GM18870 (cell line): ENCODE data around the gene PWWP2B.
"Not testable (repeated sequence)": the region's sequence is repeated elsewhere in the genome, so short reads cannot be mapped to it uniquely, and the experiment has no call there.

ENCODE experiments used
- ATAC-seq: cut with Tn5 transposase; IDR thresholded peaks from one replicate; pipeline ENCODE4 v1.9.1; 2021; ENCODE audit warnings: moderate library complexity; ENCODE audit not compliant: unreplicated experiment

Gene PWWP2B

DNA sequence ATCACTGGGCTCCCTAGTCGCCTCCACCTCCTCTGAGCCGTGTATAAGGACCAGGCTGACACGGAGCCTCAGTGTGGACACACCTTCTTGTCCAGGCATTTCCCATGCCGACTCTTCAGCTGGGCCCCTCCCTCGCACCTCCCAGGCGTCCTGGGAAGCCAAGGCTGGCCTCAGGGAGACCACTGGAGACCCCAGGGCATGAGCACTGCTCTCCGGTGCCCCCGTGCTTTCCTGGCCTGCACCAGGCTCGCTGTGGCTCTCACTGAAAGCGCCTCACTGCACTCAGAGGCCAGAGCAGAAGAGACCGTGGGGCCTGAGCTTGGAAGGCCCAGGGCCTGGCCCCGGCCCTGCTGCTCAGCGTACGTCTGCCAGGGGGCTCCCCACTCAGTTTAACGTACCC lies 33.6 kb upstream of the PWWP2B start:
- ATAC-seq = no peak

DNA sequence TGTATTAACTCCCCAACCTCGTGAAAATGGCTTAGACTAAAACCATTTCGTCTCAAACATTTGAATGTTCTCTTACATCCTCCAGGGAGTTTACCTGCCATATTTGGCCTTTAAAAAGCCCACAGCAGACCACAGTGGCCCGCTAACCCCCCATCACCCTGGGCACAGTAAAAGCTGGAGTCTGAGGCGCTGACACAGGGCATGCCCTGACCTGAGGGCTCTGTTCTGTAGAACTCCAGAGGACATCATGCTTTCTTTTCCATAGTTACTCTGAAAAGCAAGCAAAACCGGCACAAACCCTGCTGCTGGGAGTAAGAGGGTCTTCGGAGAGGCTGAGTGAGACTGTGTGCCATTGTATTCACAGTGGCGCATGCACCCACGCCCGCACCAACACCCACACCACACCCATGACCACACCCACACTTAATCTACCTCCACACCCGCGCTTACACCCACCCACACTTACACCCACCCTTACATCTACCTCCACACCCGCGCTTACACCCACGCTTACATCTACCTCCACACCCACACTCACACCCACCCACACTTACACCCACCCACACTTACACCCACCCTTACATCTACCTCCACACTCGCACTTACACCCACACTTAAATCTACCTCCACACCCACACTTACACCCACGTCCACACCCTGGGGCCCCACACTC lies 32.9 kb upstream of the PWWP2B start:
- ATAC-seq = no peak

DNA sequence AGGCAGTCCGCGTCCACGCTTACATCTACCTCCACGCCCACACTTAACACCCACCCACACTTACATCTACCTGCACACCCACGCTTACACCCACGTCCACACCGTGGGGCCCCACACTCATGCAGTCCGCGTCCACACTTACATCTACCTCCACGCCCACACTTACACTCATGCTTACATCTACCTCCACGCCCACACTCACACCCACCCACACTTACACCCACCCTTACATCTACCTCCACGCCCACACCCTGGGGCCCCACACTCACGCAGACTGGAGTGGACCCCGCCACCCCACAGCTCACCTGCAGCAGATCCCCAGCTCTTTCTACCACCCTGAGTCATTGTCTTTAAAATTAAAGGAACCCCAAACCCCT lies 32.4 kb upstream of the PWWP2B start:
- no peak for ATAC-seq

DNA sequence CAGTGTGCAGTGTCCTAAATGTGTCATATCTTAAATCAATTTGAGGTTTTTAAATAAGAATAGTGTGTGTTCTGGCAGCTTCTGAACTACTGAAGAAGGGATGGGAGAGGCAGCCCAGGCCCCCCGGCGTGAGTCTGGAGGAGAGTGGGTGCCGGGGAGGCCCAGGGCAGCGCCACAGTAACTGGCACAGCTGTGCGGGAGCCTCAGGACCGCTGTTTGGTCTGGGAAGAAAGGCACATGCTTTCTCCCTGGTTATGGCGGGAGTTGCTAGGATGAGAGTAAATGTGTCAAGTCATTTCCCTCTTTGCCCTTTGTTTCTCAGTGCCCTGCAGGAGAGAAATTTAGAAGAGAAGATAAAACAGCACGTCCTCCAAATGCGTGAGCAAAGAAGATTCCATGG lies 31.9 kb upstream of the PWWP2B start:
- ATAC-seq = no peak

DNA sequence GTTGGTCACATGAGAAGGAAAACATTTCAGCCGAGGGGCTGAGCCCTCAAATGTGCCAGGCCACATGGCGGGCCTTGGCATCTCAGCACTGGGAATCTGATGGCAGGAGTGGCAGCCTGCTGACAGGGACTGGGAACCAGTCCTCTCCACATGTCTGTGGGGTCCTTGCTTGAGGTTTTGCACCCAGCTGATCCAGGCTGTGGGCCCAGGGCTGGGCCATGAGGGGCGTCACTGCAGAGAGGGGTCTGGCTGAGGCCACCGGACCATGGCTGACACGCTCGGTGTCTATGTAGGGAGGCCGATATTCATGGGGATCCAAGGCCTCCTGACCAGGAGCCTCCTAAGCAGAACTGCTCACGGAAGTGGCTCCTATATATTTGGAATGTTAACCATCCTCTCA lies 31.0 kb upstream of the PWWP2B start:
- no peak for ATAC-seq

DNA sequence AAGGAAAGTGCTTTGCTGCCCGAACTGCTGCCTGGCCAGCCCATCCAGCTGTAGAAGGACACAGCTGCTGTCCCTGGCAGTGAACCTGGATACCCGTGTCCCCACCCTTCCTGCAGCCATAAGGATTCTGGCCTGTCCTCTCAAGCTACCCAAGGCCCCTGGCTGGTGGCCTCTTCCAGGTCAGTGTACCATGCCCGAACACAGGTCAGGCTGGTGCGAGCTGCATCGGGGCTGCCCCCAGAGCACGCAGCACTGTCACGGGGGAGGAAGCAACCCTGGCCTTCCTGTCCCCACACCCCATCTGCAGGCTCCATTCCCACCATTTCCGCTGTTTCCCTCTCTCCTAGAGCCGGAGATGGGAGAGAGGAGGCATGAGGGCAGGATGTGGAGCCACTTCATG lies 30.5 kb upstream of the PWWP2B start:
- ATAC-seq = no peak

DNA sequence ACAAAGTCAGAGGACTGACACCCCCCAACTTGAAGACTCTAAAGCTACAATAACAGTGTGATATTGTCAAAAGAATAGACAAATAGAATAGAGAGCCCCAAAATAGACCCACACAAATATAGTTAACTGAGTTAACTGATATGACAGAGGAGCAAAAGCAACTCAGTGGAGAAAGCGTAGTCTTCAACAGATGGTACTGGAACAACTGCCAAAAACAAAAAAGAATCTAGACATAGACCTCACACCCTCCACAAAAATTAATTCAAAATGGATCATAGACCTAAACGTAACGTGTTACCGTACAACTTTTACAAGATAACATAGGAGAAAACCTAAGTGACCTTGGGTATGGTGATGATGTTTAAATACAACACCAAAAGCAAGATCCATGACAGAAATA lies 28.6 kb upstream of the PWWP2B start:
- no peak for ATAC-seq

DNA sequence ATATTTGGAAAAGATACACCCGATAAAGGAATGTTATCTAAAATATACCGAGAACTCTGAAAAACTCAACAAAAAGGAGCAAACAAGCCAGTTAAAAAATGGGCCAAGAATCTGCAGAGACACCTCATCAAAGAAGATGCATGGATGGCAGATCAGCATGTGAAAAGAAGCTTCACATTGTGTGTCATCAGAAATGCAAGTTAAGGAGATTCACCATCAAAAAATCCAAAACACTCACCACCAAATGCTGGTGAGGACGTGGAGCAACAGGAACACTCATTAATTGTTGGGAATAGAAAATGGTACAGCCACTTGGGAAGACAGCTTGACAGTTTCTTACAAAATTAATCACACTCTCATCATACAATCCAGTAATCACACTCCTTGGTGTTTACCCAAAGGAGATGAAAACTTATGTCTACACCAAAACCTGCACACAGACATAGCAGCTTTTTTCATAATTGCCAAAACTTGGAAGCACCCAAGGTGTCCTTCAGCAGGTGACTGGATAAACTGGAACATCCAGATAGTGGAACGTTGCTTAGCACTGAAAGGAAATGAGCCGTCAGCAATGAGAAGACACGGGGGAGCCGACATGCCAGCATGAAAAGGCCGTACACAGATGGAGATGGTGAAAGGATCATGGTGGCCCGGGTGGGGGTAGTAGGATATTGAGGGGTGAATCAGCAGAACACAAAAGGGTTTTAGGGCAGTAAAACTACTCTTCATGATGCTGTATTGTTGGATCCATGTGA lies 27.9 kb upstream of the PWWP2B start:
- no peak for ATAC-seq

DNA sequence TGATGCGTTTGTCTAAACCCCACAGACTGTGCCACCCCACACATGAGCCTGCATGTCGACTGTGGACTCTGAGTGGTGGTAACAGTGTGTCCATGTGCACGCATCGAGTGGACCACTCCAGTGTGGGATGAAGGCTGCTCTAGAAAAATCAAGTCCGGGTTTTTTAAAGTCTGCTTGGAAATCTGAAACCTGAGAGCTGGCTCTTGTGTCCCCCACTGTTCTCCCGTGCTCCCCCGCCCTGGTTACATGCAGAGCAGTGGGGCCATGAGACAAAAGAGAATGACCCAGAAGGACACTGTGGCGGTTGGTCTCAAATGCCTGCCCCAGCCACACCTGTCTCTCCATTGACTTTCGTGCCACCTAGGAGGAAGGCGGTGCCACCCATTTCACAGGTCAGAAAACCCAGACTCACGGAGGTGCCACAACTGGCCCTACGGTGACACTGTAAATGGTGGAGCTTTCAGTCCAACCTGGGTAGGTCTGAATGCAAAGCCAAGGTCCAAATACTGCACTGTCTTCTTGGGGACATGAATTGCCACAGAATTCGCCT lies 27.3 kb upstream of the PWWP2B start:
- no peak for ATAC-seq

DNA sequence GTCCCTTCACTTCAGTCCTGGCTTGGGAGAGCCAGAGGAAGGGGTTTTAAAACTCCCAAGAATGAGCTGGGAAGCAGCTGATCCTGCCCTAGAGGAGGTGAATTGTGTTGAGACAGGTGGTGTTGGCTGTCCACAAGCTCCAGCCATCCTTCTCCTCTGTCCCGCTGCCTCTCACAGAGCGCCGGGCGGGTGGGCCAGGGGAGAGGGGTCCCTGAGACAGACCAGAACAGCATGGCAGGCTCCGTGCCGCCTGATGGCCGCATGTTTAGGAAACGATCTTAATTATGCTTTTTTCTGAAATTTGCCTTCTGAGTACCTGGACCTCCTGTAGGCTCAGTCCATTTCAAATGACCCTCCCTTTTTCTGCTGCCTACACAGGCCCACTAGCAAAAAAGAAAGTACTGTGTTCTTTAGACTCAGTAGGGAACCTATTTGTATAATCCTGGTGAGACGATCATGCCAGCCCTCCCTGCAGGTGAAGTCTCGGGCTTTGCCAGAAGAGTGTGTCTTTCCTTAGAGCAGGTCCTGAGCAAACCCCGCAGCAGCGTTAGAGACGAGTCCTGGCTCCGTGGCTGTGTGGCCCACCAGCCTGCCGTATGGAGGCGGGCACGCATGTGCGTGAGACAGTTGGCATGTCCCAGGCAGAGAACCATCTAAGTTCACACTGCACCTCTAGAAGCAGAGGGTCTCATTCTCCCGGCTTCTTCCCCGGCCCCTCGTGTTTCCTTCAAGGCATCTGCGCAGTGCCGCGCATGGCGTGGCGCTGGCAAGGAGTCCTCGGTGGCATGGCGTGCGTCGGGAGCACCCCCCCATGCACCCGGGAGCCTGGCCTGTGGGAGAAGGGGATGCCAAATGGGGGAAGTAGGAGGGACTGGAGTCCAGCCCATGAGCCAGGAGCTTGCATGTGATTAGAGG lies 26.3 kb upstream of the PWWP2B start:
- ATAC-seq = no peak

DNA sequence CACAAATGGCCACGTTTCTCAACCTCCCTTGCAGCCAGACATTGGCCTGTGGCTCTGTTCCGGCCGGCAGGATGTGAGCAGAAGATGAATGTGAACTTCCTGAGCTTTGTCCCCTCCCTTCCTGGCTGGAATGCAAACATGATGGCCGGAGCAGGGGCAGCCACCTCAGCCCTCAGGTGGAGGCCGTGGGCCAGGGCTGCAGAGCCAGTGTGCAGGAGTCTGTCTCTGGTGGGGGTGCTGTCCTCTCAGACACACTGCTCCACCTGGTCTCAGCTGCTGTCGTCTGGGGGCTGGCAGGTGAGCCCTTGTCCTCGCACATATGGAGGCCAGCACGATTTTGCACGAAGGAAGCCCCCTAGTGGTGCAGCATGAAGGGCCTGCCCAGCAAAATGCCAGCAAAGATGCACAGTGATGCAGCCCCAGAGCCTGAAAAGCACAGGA lies 25.3 kb upstream of the PWWP2B start:
- no peak for ATAC-seq

DNA sequence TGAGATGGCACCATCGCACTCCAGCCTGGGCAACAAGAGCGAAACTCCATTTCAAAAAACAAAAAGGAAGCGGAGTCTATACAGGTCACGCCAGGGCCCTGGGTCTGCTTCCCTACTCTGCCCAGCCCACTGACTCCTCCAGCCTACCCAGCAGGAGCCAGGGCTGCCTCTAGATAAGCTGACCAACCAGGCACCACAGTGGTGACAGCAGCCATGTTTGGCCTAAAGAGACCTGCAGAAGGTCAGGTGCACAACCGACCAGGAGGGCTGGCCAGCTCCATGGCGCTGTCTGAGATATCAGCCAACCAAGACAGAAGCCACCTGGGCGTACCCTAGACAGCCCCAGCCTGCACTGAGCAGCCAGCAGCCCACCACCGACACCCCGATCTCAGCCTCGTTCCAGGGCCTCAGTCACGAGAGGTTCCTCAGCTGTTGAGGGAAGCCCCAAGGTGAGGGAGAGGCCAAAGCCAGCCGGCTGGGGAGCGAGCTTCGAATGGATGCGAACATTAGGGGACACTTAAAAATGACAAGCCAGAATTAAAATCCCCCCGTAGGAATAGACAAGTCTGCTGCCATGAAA lies 24.4 kb upstream of the PWWP2B start:
- ATAC-seq = no peak

DNA sequence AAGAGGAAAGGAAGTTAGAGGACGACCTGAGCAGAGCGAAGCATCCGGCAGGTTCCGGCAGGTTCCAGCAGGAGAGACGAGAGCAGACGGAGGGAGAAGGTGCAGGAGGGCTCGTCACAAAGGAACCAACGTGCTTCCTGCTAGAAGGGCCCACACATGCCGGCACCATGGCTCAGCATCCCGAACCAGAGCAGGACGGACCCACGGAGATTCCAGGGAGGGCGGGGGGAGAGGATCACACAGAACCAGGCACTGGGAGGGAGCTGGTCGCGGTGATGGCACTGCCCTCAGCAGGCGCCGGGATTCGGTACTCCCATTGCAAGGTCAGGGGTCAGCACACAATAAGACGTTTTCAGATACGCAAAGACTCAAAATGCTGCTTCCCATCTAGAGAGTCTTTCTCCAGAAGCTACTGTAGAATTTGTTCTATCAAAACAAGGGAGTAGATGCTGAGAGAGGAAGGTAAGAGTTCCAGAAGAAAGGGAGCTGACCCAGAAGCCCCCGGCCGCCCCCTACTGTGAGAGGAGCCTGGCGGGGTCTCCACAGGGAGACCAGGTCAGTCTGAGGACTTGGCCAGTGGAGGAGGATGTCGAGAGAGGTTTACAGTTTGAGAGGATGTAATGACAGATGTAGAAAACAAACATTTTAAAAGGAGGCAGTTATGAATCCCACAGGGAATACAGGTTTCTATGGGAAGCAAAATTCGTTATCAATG lies 23.6 kb upstream of the PWWP2B start:
- ATAC-seq = no peak

DNA sequence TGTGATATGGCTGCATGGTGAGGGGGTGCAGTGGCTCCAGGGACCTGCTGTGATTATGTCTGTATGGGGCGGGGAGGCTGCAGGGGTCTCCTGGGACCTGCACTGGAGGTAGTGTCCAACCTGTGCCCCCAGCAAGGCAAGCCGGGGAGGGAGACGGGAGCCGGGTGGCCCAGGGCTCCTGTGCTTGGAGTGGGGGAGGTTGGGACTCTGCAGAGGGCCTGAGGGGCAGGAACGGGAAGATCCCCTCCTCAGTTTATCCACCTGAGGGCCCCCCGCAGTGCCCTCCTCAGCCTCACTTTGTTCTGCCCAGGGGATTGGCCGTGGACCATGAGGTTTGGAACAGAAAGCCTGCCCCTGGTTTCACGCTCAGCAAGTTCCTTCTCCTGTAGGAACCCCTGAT lies 22.8 kb upstream of the PWWP2B start:
- no peak for ATAC-seq

DNA sequence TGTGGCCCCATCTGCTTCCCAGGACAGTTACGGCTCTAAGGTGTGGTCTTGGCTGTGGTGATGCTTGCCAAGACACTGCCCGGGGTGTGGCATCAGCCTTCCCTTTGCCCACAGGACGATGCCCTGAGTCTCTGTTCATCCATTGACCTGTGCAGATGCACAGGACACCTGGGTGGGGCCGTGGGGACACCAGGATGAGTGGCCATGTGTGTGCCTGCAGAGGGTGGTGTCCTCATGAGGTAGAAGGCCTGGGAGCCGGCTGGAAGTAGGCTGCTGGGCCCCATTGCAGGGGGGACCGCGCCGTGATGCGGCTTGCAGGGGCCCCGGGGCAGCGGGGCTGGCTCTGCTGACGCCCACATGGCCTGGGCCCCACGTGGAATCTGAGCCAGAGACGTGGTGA lies 22.4 kb upstream of the PWWP2B start:
- ATAC-seq = no peak

DNA sequence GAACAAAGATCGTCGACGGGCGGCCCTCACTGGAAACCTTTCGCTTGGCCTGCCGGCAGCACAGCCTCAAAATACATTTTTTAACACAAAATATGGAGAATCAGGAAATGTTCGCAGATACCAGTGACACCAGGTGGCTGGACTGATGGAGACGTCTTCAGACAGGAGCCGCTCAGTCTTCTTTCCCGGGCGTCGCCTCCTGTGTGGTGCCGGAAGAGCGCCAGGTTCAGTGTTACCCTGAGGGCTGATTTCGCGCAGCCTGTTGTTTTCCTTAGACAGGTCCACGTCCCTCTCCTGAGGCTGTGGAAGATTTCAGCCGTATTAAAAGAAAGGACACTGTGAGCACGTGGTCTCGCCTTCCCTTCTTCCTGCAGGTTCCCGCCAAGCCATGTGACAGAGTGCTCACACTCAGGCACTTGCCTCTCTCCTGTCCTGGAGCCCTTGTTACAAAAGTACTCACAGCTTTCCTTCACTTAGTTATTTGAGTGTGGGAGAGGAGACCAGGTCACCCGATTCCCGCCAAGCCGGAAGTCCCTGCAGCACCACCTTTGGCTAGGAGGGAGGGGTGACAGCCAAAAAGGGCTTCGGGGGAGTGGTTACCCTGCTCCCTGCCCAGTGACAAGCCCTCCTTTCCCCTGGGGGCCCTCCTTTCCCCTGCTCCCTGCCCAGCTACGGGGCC lies 21.7 kb upstream of the PWWP2B start:
- ATAC-seq = no peak

DNA sequence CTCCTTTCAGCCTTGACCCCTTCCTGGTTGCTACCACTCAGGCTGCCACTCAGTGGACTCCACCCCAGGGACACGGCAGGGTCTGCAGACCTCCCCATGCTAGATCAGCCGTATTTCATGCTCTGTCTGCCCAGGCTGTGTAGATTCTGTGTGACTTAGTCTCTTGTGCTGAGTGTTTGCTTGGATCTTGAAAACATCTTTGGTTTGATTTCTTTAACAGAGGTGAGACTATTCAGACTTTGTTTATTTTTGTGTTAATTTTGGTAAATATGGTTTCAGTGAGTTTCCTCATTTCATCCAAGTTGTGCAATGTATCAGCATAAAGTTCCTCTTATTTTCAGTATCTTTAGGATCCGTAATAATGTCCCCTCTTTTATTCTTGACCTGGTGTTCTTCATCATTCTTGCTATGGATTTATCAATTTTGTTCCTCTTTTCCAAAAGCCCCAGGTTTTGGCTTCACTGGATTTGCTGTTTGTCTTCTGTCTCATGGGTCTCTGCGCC lies 21.2 kb upstream of the PWWP2B start:
- no peak for ATAC-seq

DNA sequence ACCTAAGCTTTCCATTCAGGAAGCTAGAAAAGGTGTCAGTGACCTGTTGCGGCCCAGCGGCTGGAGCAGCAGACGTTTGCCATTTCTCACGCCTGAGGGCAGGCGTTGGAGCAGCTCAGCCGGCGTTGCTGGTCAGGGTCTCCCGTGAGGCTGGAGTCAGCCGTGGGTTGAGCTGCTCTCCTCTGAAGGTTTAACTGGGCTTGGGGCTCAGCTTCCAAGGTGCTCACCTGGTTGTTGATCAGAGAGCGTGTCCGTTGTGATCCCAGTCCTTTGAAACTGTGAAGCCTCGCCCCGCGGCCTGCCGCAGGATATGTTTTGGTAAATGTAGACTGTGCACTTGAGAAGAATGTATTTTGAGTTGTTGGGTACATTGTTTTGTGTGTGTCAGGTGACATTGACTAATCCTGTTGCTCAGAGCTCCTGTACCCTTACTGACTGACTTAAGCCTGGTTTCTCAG lies 20.6 kb upstream of the PWWP2B start:
- ATAC-seq = no peak

DNA sequence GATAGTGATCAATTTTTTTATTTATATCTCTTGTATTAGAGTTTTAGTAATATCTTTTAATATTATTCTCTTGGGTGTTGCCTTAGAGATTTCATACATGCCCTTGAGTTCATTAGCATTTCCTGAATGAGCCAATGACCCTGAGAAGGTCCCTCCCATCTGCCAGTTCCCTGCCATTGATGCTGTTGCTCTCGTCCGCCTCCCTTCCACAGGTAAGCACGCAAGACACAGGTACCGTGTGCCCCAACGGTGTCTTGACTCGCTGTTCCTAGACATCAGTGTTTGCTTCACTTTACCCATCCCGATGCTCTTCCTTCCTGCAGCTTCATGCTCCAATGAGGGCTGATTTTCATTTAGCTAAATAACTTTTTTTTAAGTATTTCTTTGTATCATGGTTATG lies 19.7 kb upstream of the PWWP2B start:
- no peak for ATAC-seq

DNA sequence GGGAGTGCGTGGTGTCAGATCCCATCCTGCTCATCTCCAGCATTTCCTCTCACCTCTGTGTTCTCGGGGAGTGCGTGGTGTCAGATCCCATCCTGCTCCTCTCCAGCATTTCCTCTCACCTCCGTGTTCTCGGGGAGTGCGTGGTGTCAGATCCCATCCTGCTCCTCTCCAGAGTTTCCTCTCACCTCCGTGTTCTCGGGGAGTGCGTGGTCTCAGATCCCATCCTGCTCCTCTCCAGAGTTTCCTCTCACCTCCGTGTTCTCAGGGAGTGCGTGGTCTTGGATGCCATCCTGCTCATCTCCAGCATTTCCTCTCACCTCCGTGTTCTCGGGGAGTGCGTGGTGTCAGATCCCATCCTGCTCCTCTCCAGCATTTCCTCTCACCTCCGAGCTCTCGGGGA lies 18.0 kb upstream of the PWWP2B start:
- not testable (repeated sequence) for ATAC-seq
